Gastrocnemius medialis (tissue), 4 donors: ENCODE data around the gene RRP1. TPM values are rescaled to one million over a fixed set of nuclear protein-coding genes. Genes with fewer than 3 reads are reported as not detected.

Experiments
- ATAC-seq, 2 donors: fragments of 150-250 bp; one replicate each; pipeline ENCODE4 v1.9.1; 2016
- DNase-seq, 2 donors: peaks; one replicate each; pipeline ENCODE4 v3.0.0-alpha.2; 2019
- H3K27ac ChIP-seq, 4 donors: fragments of 200-600 bp; sonication (generic); 1 replicate in 1 of 4; 2 replicates in 3 of 4; pipeline ENCODE4 v1.5.1; 2016 to 2018; ENCODE audit warnings: mild to moderate bottlenecking in 2 of 4, moderate library complexity in 1 of 4
- H3K27me3 ChIP-seq, 3 donors: fragments of 200-600 bp; sonication (generic) in 2 of 3; 1 replicate in 1 of 3; 2 replicates in 2 of 3; pipeline versions ENCODE4 v1.5.1 to v1.6.0; 2016 to 2019; ENCODE audit warnings: mild to moderate bottlenecking in 1 of 3, moderate library complexity in 1 of 3
- H3K36me3 ChIP-seq, 2 donors: fragments of 200-600 bp; sonication (generic) in 1 of 2; one replicate each; pipeline ENCODE4 v1.5.1; 2017 to 2018
- H3K4me1 ChIP-seq, 2 donors: fragments of 200-600 bp; sonication (generic) in 1 of 2; one replicate each; pipeline ENCODE4 v1.5.1; 2016 to 2017; ENCODE audit warnings: mild to moderate bottlenecking in 2 of 2
- H3K4me3 ChIP-seq, 4 donors: fragments of 200-600 bp; sonication (generic) in 3 of 4; 1 replicate in 1 of 4; 2 replicates in 3 of 4; pipeline ENCODE4 v1.5.1; 2016 to 2019; ENCODE audit warnings: mild to moderate bottlenecking in 2 of 4
- H3K9me3 ChIP-seq, 3 donors: fragments of 200-600 bp; sonication (generic) in 2 of 3; 1 replicate in 1 of 3; 2 replicates in 2 of 3; pipeline ENCODE4 v1.5.1; 2016 to 2019
- CTCF ChIP-seq, 5 experiments: fragments of 450-650 bp in 3 of 5; fragments of 200-600 bp in 2 of 5; sonication (generic) in 2 of 5; IDR thresholded peaks in 4 of 5; conservative IDR thresholded peaks in 1 of 5; 1 replicate in 4 of 5; 2 replicates in 1 of 5; pipeline ENCODE4 v1.5.1; 2016 to 2019; ENCODE audit warnings: antibody characterized with exemption in 5 of 5, mild to moderate bottlenecking in 3 of 5, moderate library complexity in 3 of 5
- POLR2A ChIP-seq, 2 donors: fragments of 450-650 bp; IDR thresholded peaks; one replicate each; pipeline ENCODE4 v1.6.1; 2017; ENCODE audit warnings: antibody characterized with exemption in 2 of 2, mild to moderate bottlenecking in 2 of 2, moderate library complexity in 2 of 2
- in situ Hi-C, 4 donors: fragments of 200-750 bp; cut with MboI; loops; one replicate each; pipeline versions ENCODE4 v1.15.0 to v1.8.0; 2017; ENCODE audit warnings: low sequenced_read_pairs in 4 of 4
- intact Hi-C: fragments of 100-400 bp; cut with DNase I; formaldehyde crosslinking; loops from one replicate; pipeline ENCODE4 v1.15.1; 2023; ENCODE audit warnings: low total_unique reads
- total RNA-seq, 4 donors: library from RNA; depleted of rRNA; stranded (reverse); fragments of >200 nt; gene quantifications; one replicate each; pipeline versions ENCODE4 v1.1.0 to v1.2.3, GENCODE V29; 2016

Gene RRP1
- total RNA-seq, 4 donors from 2014 or later, result 17.5 to 32.0 (median 25.1) TPM

GRCh38 chr21:43806017-43806710 lies 16.8 kb downstream of the RRP1 start:
- no peaks in the 10 kb centered on the region for H3K27me3 ChIP-seq
- in situ Hi-C loops (loop anchor here in 2 of 4 donors (10.0 to 25.0 kb wide), 2 partner anchors 94 to 99 kb away; partner anchors contain the start of gene PDXK (in 1 of the 2)), intact Hi-C loops (no loop called here)
- no peak for TF ChIP-seq POLR2A (IDR thresholded peaks at IDR 0.05)
- no peak for TF ChIP-seq CTCF (IDR thresholded peaks at IDR 0.05 in 4 of 5, conservative IDR thresholded peaks at IDR 0.05 in 1 of 5)
- H3K9me3 ChIP-seq, result no peaks in the 10 kb centered on the region
- ATAC-seq, result no peak
- peaks cover 0 to 25% of the 10 kb centered on the region in 2 donors for H3K36me3 ChIP-seq
- DNase-seq, result no peak
- peaks cover 6 to 7% of the 10 kb centered on the region in 2 donors for H3K4me1 ChIP-seq
- H3K4me3 ChIP-seq, result no peak overlapping the region
- H3K27ac ChIP-seq, result no peak overlapping the region

- Histone ChIP-seq H3K4me1 (peaks cover 21% of the 10 kb centered on the region in 2 donors), H3K4me3 (no peak overlapping the region), H3K9me3 (no peaks in the 10 kb centered on the region), H3K36me3 (peaks cover 0 to 3% of the 10 kb centered on the region in 2 donors), H3K27me3 (no peaks in the 10 kb centered on the region), H3K27ac (no peak overlapping the region)
- in situ Hi-C loops, result loop anchor here in 2 of 4 donors (10.0 to 25.0 kb wide), 2 partner anchors 96 kb away; partner anchors contain the start of gene PDXK (in 1 of the 2)
- TF ChIP-seq POLR2A (IDR thresholded peaks at IDR 0.05) (no peak), CTCF (IDR thresholded peaks at IDR 0.05 in 4 of 5, conservative IDR thresholded peaks at IDR 0.05 in 1 of 5) (no peak)
- DNase-seq, result no peak
- ATAC-seq, result no peak
- intact Hi-C loops, result no loop called here
Observed at GRCh38 chr21:43808367-43808766, 19.0 kb downstream of the RRP1 start.

- H3K27me3 ChIP-seq, result no peaks in the 10 kb centered on the region
- H3K27ac ChIP-seq, result no peak overlapping the region
- intact Hi-C loops (no loop called here), in situ Hi-C loops (loop anchor here in 2 of 4 donors (10.0 to 25.0 kb wide), 2 partner anchors 96 to 97 kb away; partner anchors contain the start of gene PDXK (in 1 of the 2))
- ATAC-seq, result no peak
- no peaks in the 10 kb centered on the region for H3K36me3 ChIP-seq
- TF ChIP-seq CTCF (IDR thresholded peaks at IDR 0.05 in 4 of 5, conservative IDR thresholded peaks at IDR 0.05 in 1 of 5) (no peak), POLR2A (IDR thresholded peaks at IDR 0.05) (no peak)
- H3K9me3 ChIP-seq, result no peaks in the 10 kb centered on the region
- peaks cover 21% of the 10 kb centered on the region in 2 donors for H3K4me1 ChIP-seq
- DNase-seq, result no peak
- H3K4me3 ChIP-seq, result no peak overlapping the region
Observed at GRCh38 chr21:43808832-43809251, 19.5 kb downstream of the RRP1 start.

GRCh38 chr21:43809346-43809799 lies 20.0 kb downstream of the RRP1 start:
- ATAC-seq (no peak), DNase-seq (no peak)
- no peaks in the 10 kb centered on the region for H3K27me3 ChIP-seq
- H3K36me3 ChIP-seq, result no peaks in the 10 kb centered on the region
- intact Hi-C loops, result no loop called here
- no peak overlapping the region for H3K27ac ChIP-seq
- in situ Hi-C loops, result loop anchor here in 2 of 4 donors (10.0 to 25.0 kb wide), 2 partner anchors 95 to 97 kb away; partner anchors contain the start of gene PDXK (in 1 of the 2)
- H3K9me3 ChIP-seq, result no peaks in the 10 kb centered on the region
- peaks cover 21% of the 10 kb centered on the region in 2 donors for H3K4me1 ChIP-seq
- no peak for TF ChIP-seq POLR2A (IDR thresholded peaks at IDR 0.05)
- no peak for TF ChIP-seq CTCF (IDR thresholded peaks at IDR 0.05 in 4 of 5, conservative IDR thresholded peaks at IDR 0.05 in 1 of 5)
- no peak overlapping the region for H3K4me3 ChIP-seq
